Activated CD4-positive, alpha-beta T cell treated with anti-CD3 and anti-CD28 coated beads for 4 hours (primary cell): Measurements from ENCODE around the gene PTPRZ1.

Experiments used
- DNase-seq, 2 donors: peaks; one replicate each; pipeline ENCODE4 v3.0.0-alpha.2; 2020

PTPRZ1 gene

DNA sequence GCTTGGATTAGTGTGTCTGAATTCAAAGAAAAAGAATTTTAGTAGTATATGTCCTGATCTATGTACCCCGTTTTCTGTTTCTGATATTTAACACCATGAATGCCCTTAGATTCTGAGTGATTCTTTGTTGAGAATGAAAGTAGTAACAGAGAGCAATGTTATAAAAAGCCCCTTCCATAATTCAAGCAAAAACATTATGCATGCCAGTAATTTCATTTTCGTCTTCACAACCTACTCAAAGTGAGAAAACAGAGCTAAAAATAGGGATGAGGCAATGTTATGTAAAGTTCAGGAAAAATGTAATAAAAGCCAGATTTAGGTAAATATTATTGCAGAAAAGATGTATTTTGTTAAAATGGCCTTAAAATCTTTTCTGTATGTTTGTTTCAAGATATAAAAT is 28.1 kb downstream of the PTPRZ1 start:
- no peak for DNase-seq

DNA sequence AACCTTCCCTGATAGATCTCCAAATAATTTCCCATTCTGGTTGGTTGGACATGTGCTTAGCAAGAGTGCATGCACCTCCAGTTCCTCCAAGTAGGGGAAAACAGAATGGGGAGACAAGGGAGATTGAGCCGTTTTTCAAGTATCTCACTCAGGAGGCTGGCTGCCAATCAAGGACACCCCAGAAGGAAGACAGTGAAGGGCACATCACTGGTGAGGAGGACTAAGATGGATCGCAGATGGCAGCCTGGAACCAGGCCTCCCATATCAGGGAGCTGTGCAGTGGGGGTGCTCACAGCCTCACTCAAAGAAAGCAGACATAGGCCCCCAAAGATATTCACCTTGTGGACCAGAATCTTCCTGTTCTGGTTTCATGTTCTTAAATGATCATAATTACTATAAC is 31.2 kb downstream of the PTPRZ1 start:
- no peak for DNase-seq

DNA sequence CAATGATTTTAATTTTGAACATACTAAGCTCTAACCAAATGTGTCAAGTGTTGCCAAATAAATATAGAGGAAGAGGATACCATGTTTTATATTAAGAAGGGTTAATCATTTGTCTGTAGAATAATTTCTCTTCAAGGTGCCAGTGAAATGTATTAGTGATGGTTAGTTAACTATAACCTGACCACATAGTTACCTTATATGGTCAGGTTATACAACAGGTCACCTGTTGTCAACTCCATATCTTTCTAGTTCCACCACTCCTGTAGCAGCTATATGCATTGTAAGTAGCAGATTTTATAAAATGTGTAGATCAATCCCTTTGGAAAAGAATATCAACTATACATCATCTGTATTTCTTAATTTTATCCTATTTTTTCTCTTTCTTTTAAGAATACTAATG is 35.1 kb downstream of the PTPRZ1 start:
- DNase-seq, result no peak

DNA sequence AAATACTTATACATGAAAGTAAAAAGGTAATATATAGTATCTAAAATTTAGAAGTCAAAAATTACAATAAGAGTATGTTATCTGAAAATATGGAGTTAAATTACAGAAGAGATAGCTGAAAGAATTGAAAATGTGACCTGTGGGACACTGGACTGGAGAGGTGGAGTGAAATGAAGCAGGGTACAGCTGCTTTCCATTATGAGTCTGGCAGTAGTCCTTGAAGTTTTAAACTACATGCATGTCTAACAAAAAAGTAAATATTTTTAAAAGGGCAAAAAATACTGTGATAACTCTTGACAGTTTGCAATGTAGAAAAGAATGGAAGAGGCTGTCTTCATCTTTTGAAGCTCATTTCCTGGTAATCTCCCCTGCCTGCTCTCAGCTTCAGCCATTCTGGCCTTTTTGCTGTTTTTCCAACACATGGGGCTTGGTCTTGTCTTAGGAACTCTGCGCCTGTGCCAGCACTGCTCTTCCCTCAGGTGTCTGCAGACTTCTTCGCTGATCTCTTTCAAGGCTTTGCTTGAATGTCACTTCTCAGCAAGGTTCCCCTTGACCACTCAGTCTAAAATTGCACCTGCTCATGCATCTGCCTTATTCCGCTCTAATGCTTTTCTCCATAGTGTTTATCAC is 36.9 kb downstream of the PTPRZ1 start:
- DNase-seq, result no peak

GRCh38 chr7:121913947-121914675 is 41.1 kb downstream of the PTPRZ1 start:
- DNase-seq, result no peak

- DNase-seq, result no peak
Measured at GRCh38 chr7:121914676-121915279, 41.8 kb downstream of the PTPRZ1 start.

- DNase-seq, result no peak
Measured at GRCh38 chr7:121916211-121916610, 43.2 kb downstream of the PTPRZ1 start.

- no peak for DNase-seq
Measured at GRCh38 chr7:121919986-121920385, 47.0 kb downstream of the PTPRZ1 start.

- DNase-seq, result no peak
Measured at GRCh38 chr7:121924269-121925186, 51.6 kb downstream of the PTPRZ1 start.

- DNase-seq, result no peak
Measured at GRCh38 chr7:121931149-121931902, 58.4 kb downstream of the PTPRZ1 start.

DNA sequence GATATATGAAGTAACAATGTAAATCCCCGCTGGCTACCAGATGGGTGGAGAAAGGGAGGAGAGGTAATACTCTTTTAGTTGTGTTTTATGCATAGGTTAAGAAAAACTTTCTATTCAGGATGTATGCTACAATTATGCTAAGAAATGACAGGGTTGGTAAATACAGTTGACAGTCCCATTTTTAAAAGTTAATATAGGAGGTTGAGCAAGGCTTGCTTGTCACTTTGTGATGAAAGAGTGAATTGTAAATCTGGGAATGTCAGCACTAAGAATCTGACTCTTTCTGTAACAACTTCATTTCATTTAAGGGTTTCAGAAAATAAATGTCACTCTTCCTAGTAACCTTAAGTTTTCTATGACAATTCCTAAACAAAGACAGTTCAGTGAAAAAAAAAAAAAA is 59.8 kb downstream of the PTPRZ1 start:
- DNase-seq, result no peak

DNA sequence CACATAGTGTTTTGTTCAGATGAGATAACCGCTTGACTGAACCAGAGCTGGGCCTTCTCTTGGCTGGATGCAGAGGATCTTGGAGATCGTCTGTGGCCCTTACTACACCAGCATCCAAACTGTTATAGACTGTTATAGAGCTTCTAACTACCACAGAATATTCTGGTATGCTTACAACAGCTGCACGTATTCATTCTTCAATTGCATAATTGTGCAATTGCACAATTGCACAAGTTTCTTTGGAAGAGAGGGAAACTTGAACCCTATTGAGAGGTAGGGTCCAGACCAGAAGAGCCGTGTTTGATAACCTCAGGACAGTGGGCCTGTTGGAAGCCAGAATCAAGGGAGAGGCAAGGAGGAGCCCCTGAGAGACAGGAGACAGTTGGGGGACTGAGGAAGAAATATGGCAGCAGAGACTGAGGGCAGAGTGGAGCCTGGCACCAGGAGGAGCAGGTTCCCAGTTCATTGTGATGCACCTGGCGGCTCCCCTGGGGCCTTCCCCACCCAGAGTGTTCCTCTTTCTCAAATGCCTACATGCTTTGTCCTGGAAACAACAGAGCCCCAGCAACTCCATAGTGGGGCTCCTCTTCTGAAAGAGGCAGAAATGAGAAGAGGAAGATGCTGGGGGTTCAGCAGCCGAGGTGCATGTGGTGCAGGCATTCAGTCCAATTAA is 64.1 kb downstream of the PTPRZ1 start:
- no peak for DNase-seq

- no peak for DNase-seq
Measured at GRCh38 chr7:121938429-121938996, 65.6 kb downstream of the PTPRZ1 start.

- DNase-seq, result no peak
Measured at GRCh38 chr7:121940918-121941317, 68.0 kb downstream of the PTPRZ1 start.

DNA sequence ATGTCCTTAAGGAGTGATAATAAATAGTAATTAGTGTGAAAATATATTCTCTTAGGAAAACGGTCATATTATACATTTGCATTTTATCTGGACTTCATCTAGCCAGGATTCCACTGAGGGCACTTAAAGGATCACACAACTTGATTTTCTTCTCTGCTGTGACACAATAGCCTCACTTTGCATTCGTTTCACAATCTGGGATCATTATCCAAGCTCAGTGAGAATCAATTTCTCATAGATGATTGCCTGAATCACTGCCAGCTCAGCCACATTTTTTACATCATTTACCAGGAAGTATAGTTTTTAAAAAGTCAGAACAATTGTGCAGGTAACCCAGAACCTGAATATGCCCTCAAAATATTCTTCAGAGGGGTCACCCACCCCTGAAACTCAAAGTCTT is 68.9 kb downstream of the PTPRZ1 start:
- DNase-seq, result no peak

DNA sequence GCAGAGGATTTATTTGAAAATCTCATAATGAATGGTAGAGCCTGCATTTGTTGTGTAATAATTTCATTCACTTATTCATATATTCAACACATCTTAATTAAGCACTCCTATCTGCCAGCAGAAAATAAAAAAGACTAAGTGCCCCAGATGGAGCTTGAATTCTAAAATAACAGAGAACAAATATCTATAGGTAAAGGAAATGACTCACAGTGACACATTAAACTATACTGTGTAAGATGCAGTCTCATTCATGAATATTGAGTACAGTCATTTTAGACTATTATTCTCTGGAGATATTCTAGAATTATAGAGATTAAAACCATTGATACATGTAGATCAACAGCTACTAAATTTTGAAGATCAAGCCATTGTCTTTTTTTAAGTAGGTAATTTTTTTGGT is 72.1 kb downstream of the PTPRZ1 start:
- DNase-seq, result no peak

- no peak for DNase-seq
Measured at GRCh38 chr7:121945480-121946236, 72.7 kb downstream of the PTPRZ1 start.

DNA sequence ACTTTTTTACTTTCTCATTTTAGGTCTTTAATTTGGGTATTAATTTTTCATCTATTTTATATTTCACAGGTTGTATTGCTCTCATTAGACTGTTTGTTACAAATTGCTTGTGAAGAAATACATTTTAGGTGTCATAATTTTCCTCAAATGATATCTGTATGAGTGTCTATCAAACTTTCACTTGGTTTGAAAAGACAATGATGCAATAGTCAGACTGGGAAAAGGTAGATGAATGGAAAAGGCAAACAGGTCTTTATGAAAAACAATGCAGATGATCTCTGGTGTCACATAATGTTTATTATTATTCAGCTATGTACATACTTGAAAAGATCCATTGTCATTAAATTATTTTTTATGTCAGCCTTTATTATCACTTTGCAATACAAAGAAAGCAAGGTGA is 80.2 kb downstream of the PTPRZ1 start:
- DNase-seq, result no peak

GRCh38 chr7:121953601-121954000 is 80.6 kb downstream of the PTPRZ1 start:
- DNase-seq, result no peak

DNA sequence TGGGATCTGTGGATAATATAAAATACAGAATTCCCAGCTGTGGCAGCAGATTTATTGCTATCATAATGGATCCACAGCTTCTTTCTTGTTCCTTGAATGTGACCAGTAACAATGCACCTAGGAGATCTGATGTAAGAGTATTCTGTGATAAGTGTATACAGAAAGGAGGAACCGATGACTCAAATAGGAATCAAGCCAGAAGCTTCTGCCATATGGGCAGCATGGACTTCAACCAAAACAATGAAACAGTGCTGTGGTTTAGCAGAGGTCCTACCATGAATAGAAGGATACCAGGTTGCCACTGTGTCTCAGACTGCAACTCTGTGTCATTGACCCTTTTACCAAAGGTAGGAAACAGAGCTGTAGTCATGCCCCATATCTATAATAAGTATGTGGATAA is 81.8 kb downstream of the PTPRZ1 start:
- no peak for DNase-seq

DNA sequence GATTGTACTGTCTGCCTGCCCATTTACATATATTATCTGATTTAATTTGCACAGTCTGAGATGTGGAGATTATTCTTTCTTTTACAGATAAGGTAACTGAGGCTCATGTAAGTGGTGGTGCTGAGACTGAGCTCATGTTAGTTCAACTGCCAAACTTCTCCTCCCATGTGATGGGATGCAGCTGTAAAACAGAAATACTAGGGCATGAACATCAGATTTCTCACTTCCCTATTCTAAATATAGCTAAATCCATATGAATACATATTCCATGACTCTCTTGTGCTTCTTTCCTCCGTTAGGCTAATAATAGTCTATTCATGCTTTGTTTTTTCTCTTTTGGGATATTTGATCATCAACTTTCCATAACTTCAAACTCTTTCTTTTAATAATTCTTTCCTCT is 84.7 kb downstream of the PTPRZ1 start:
- DNase-seq, result no peak
